Measurements from ENCODE around the gene INTS2.

The INTS2 gene

DNA sequence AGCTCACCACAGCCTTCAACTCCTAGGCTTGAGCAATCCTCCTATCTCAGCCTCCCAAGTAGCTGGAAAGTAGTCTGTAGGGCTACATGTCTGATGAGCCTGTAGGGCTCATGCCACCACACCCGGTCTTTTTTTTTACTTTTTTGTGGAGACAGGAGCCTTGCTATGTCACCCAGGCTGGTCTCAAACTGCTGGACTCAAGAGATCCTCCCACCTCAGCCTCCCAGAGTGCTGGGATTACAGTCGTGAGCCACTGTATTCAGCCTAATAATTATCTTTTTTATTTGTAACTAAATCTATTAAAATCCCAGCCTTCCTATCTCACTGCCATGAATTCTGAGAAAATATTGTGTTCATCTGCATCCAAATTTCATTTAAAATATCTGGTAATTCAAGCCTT, 79.5 kb downstream of the INTS2 start:
- Mint-ChIP-seq H3K27me3 (ENCODE audit: low read depth) (no peaks in the 10 kb centered on the region), H3K4me3 (no peak overlapping the region), H3K36me3 (ENCODE audit: low read depth) (peaks cover 25% of the 10 kb centered on the region)

DNA sequence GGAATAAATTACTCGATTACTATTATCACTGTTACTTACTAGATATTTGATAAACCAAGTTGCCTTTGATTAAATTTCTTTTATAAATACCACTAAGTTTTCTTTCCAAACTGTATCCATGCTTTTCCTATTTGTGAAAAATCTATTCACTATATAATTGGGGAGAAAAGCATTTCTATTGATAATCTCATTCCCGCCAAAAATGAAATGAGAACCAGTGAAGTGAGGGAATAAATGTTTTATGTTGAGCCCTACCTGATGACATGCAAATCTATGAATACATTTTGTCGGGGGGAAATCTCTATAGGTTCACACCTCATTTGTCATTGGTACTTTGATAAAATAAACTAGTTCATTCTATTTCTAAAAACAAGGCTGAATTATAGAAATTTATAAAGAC, 80.1 kb downstream of the INTS2 start:
- Mint-ChIP-seq H3K36me3 (ENCODE audit: low read depth) (peaks cover 27% of the 10 kb centered on the region), H3K9me3 (no peaks in the 10 kb centered on the region), H3K27ac (no peak overlapping the region), H3K4me1 (ENCODE audit: low read depth) (peaks cover 1% of the 10 kb centered on the region), H3K4me3 (no peak overlapping the region), H3K27me3 (ENCODE audit: low read depth) (no peaks in the 10 kb centered on the region)

More for the DNA sequence above, 79.5 kb downstream of the INTS2 start:
- H3K27ac Mint-ChIP-seq = no peak overlapping the region
- H3K4me1 Mint-ChIP-seq (ENCODE audit: low read depth) = peaks cover 1% of the 10 kb centered on the region
- H3K9me3 Mint-ChIP-seq = no peaks in the 10 kb centered on the region

GRCh38 chr17:61846761-61847375, 80.9 kb downstream of the INTS2 start:
- no peak overlapping the region for H3K27ac Mint-ChIP-seq

GRCh38 chr17:61846088-61846487, 81.7 kb downstream of the INTS2 start:
- Mint-ChIP-seq H3K27me3 (ENCODE audit: low read depth) (no peaks in the 10 kb centered on the region), H3K36me3 (ENCODE audit: low read depth) (peaks cover 24% of the 10 kb centered on the region), H3K9me3 (no peaks in the 10 kb centered on the region), H3K27ac (no peak overlapping the region), H3K4me3 (no peak overlapping the region), H3K4me1 (ENCODE audit: low read depth) (peaks cover 1% of the 10 kb centered on the region)

More at GRCh38 chr17:61846761-61847375, 80.9 kb downstream of the INTS2 start:
- no peaks in the 10 kb centered on the region for H3K9me3 Mint-ChIP-seq
- H3K4me1 Mint-ChIP-seq (ENCODE audit: low read depth) = peaks cover 1% of the 10 kb centered on the region
- peaks cover 28% of the 10 kb centered on the region for H3K36me3 Mint-ChIP-seq (ENCODE audit: low read depth)
- no peaks in the 10 kb centered on the region for H3K27me3 Mint-ChIP-seq (ENCODE audit: low read depth)
- no peak overlapping the region for H3K4me3 Mint-ChIP-seq

DNA sequence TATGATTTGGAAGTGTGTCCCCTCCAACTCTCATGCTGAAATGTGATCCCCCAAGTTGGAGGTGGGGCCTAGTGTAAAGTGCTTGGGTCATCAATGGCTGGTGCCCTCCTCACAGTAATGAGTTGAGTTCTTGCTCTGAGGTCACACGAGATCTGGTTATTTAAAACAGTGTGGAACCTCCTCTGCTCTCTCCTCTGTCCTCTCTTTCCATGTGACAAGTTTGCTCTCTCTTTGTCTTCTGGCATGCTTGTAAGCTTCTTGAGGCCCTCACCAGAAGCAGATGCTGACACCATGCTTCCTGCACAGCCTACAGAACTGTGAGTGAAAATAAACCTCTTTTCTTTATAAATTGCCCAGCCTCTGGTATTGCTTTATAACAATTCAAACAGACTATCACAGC, 84.3 kb downstream of the INTS2 start:
- Mint-ChIP-seq H3K27ac (no peak overlapping the region), H3K4me3 (no peak overlapping the region), H3K36me3 (ENCODE audit: low read depth) (peaks cover 23% of the 10 kb centered on the region), H3K4me1 (ENCODE audit: low read depth) (peaks cover 1% of the 10 kb centered on the region), H3K27me3 (ENCODE audit: low read depth) (no peaks in the 10 kb centered on the region), H3K9me3 (no peaks in the 10 kb centered on the region)

DNA sequence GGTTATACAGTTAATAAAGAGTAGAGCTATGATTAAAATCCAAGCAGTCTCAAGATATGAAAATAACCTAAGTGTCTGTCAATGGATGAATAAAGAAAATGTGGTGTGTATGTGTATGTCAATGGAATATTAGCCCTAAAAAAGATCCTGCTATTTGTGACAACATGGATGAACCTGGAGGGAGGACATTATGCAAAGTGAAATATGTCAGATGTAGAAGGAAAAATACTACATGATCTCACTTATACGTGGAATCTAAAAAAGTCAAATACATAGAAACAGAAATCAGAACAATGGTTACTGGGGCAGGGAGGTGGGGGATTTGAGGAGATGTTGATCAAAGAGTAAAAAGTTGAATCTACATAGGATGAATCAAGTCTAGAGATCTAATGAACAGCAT, 84.9 kb downstream of the INTS2 start:
- H3K4me3 Mint-ChIP-seq = no peak overlapping the region
- H3K9me3 Mint-ChIP-seq = no peaks in the 10 kb centered on the region

DNA sequence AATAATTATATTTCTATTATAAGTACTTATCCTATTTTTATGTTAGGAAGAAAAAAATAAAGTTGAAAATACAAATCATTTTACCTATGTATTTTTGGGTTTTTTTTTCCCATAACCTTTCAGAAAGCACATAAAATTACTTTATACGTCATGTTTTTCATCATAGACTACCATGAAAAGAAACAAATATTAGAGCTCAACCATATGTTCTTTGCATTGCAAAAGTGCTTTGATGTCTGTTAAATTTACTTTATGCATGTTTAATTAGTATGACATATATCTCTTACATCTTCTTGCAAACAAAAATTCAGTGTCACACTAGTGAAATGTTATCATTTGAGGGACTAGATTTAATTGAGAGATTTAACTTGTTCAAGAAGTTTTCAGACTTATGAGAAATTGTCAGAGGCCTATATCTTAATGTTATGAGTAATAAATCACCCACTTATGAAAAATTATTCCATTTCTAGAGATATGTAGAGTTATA, 88.4 kb downstream of the INTS2 start:
- Mint-ChIP-seq H3K4me1 (ENCODE audit: low read depth) (no peaks in the 10 kb centered on the region), H3K9me3 (no peaks in the 10 kb centered on the region), H3K36me3 (ENCODE audit: low read depth) (peaks cover 12% of the 10 kb centered on the region), H3K27ac (no peak overlapping the region), H3K27me3 (ENCODE audit: low read depth) (no peaks in the 10 kb centered on the region), H3K4me3 (no peak overlapping the region)

More for the DNA sequence above, 84.9 kb downstream of the INTS2 start:
- Mint-ChIP-seq H3K4me1 (ENCODE audit: low read depth) (peaks cover 1% of the 10 kb centered on the region), H3K27me3 (ENCODE audit: low read depth) (no peaks in the 10 kb centered on the region), H3K27ac (no peak overlapping the region), H3K36me3 (ENCODE audit: low read depth) (peaks cover 23% of the 10 kb centered on the region)

GRCh38 chr17:61837175-61838051, 90.4 kb downstream of the INTS2 start:
- H3K9me3 Mint-ChIP-seq = no peaks in the 10 kb centered on the region
- H3K36me3 Mint-ChIP-seq (ENCODE audit: low read depth) = peaks cover 7% of the 10 kb centered on the region
- H3K4me1 Mint-ChIP-seq (ENCODE audit: low read depth) = no peaks in the 10 kb centered on the region
- no peak overlapping the region for H3K4me3 Mint-ChIP-seq
- no peaks in the 10 kb centered on the region for H3K27me3 Mint-ChIP-seq (ENCODE audit: low read depth)
- no peak overlapping the region for H3K27ac Mint-ChIP-seq

DNA sequence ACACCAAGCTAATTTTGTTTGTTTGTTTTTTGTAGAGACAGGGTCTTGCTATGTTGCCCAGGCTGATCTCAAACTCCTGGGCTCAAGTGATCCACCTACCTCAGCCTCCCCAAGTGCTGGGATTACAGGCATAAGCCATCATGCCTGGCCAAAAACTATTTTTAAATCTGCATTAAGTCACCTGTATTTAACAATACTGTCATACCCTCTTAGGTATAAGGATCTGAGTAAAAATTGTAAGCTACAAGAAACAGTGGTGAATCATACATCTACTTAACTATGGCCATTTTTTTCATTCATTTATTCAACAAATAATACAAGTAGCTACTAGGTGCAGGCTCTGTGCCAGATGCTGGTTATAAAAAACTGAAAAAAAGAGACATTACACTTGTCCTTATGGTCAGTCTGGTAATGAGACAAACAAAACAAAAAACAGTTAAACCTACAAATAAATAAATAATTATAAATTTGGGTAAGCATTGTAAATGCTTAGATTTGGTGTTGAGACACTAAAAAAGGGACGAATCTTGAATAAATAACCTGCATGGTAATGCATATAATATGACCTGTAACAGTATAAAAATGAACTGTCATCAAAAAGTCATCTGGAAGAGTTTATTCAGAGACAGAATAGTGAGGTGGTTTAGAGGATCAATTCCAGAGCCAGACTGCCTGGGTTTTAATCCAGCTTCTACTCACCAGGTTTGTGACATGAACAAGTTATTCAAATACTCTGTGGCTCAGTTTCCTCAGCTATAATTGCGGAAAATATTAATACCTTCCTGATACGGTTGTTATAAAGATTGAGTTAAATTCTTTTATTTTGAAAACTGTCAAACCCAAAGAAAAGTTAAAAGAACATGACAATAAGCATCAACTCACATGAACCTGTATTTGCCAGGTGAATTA, 91.3 kb downstream of the INTS2 start:
- H3K9me3 Mint-ChIP-seq = no peaks in the 10 kb centered on the region
- no peaks in the 10 kb centered on the region for H3K4me1 Mint-ChIP-seq (ENCODE audit: low read depth)
- peaks cover 3% of the 10 kb centered on the region for H3K36me3 Mint-ChIP-seq (ENCODE audit: low read depth)
- no peak overlapping the region for H3K27ac Mint-ChIP-seq
- no peaks in the 10 kb centered on the region for H3K27me3 Mint-ChIP-seq (ENCODE audit: low read depth)
- H3K4me3 Mint-ChIP-seq = no peak overlapping the region

DNA sequence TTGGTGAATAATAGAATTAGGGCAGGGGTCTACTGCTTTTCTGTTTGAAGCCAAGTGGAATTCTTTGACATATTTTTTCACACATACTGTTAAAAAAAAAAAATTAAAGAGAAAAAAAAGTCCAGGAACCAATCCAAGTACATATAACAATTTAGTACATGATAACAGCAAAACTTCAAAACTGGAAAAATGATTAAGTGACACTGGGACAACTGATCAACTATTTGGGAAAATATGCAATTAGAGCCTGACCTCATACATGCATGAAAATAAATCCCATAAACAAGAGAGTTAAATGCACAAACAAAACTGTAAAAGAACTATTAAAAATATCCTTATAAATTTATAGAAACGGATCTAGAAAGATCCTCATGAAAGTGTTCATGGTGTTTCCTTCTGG, 92.2 kb downstream of the INTS2 start:
- Mint-ChIP-seq H3K9me3 (no peaks in the 10 kb centered on the region), H3K27ac (no peak overlapping the region), H3K36me3 (ENCODE audit: low read depth) (no peaks in the 10 kb centered on the region), H3K4me3 (no peak overlapping the region), H3K4me1 (ENCODE audit: low read depth) (no peaks in the 10 kb centered on the region), H3K27me3 (ENCODE audit: low read depth) (no peaks in the 10 kb centered on the region)

DNA sequence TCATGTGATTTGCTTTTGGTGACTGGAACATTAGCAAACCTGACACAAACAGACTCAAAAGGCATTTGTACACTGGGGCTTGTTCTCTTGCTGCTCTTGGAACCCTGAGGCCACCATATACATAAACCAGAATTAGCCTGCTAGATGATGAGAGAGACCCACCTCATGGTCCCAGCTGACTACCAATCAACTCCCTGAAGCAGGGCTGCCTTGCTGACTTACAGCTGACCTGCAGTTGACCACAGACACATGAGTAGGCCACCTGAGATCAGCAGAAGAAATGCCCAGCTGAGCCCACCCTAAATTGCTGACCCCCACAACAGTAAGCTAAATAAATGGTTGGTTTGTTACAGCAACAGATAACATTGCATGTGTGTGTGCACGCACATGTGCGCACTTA, 93.2 kb downstream of the INTS2 start:
- Mint-ChIP-seq H3K4me3 (no peak overlapping the region), H3K27ac (no peak overlapping the region), H3K9me3 (no peaks in the 10 kb centered on the region), H3K27me3 (ENCODE audit: low read depth) (no peaks in the 10 kb centered on the region), H3K36me3 (ENCODE audit: low read depth) (peaks cover under 1% of the 10 kb centered on the region), H3K4me1 (ENCODE audit: low read depth) (no peaks in the 10 kb centered on the region)

DNA sequence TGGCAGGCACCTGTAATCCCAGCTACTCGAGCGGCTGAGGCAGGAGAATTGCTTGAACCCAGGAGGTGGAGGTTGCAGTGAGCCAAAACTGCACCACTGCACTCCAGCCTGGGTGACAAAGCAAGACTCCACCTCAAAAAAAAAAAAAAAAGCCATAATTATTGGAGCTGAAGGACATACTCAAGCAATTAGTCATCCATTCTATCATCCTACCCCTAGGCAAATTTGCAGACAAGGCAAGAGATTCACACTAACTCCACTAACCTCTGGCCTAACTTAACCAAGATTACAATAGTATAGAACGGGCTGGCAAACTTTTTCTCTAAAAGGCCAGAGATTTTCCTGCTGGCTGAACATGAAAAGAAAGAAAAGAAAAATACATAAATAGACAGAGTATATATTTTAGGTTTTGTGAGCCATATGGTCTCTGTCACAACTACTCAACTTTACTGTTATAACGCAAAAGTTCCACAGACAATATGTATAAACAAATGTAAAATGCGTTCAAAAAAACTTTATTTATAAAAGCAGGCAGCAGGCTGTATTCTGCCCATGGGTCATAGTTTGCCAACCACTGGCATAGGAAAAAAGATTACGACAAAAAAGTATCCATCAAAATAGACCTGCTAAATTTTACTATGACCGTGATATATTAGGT, 94.1 kb downstream of the INTS2 start:
- Mint-ChIP-seq H3K27me3 (ENCODE audit: low read depth) (no peaks in the 10 kb centered on the region), H3K36me3 (ENCODE audit: low read depth) (peaks cover 6% of the 10 kb centered on the region), H3K4me3 (no peak overlapping the region), H3K9me3 (no peaks in the 10 kb centered on the region), H3K27ac (no peak overlapping the region), H3K4me1 (ENCODE audit: low read depth) (no peaks in the 10 kb centered on the region)

GRCh38 chr17:61832463-61832862, 95.3 kb downstream of the INTS2 start:
- H3K4me1 Mint-ChIP-seq (ENCODE audit: low read depth) = no peaks in the 10 kb centered on the region

GRCh38 chr17:61831099-61831498, 96.7 kb downstream of the INTS2 start:
- peaks cover 21% of the 10 kb centered on the region for H3K36me3 Mint-ChIP-seq (ENCODE audit: low read depth)
- no peaks in the 10 kb centered on the region for H3K4me1 Mint-ChIP-seq (ENCODE audit: low read depth)
- no peak overlapping the region for H3K27ac Mint-ChIP-seq
- no peaks in the 10 kb centered on the region for H3K27me3 Mint-ChIP-seq (ENCODE audit: low read depth)
- peaks cover 5% of the 10 kb centered on the region for H3K9me3 Mint-ChIP-seq
- no peak overlapping the region for H3K4me3 Mint-ChIP-seq

More at GRCh38 chr17:61832463-61832862, 95.3 kb downstream of the INTS2 start:
- Mint-ChIP-seq H3K9me3 (peaks cover 5% of the 10 kb centered on the region), H3K27me3 (ENCODE audit: low read depth) (no peaks in the 10 kb centered on the region), H3K36me3 (ENCODE audit: low read depth) (peaks cover 16% of the 10 kb centered on the region), H3K4me3 (no peak overlapping the region), H3K27ac (no peak overlapping the region)
